ENCODE measurements around the gene IZUMO1.

DNA sequence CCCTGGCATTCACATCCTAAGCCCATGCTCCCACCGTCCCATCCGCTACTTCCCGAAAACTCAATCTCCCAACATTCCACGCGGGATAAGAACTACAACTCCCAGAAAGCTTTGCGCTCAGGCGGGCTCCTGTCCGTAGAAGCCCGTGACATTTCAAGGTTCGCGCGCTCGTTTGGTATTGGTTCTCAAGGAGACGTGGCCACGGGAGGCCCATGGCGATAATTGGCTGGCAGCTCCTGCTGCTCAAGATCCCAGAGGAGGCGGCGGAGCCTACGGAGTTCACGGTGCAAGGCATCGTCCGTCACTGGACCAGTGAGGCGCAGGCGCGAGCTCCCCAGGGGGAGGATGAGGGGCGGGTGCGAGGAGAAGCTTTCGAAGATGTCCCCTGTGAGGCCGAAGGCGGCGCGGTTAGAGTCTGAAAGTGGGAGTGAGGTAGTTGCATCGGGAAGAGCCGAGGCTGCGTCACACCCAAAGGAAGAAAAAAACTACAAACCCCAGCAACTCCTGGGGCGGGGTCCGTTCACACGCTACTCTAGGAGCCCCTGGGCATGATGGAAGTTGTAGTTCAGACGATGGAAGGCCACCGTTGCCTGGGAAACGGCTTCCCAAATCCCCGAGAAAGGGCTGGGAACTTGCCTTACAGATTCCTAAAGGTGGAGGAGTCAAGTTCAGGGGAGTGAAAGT lies 26.0 kb downstream of the IZUMO1 start:
- TF ChIP-seq PATZ1 (CRISPR knock-in tag; IDR thresholded peaks at IDR 0.05; ENCODE audit: borderline replicate concordance) (no peak), GLIS3 (CRISPR knock-in tag; IDR thresholded peaks at IDR 0.05) (no peak), ZC3H10 (CRISPR knock-in tag; IDR thresholded peaks at IDR 0.05) (no peak), ZFP3 (CRISPR knock-in tag; IDR thresholded peaks at IDR 0.05) (no peak), ISL1 (CRISPR knock-in tag; IDR thresholded peaks at IDR 0.05) (no peak), PPARA (CRISPR knock-in tag; IDR thresholded peaks at IDR 0.05; ENCODE audit: borderline replicate concordance) (no peak), CSRNP3 (CRISPR knock-in tag; IDR thresholded peaks at IDR 0.05) (no peak), ZNF70 (CRISPR knock-in tag; IDR thresholded peaks at IDR 0.05) (no peak), CSDC2 (CRISPR knock-in tag; IDR thresholded peaks at IDR 0.05) (no peak)

Data from SK-N-SH treated with all-trans-retinoic acid at 6 μM for 48 hours (cell line).